Activated effector memory CD4-positive, alpha-beta T cell treated with Interleukin-2 at 50 U/mL for 16 hours (primary cell): ENCODE measurements around the gene LRRC74A.
A peak's percentile ranks its signal among the peaks of the same experiment; 100 is the strongest.

ENCODE experiments used
- DNase-seq: peaks from one replicate; pipeline ENCODE4 v3.0.0-alpha.2; 2020

Gene LRRC74A

GRCh38 chr14:76855066-76855465, 28.9 kb downstream of the LRRC74A start:
- no peak for DNase-seq

- DNase-seq = no peak
These were observed 30.6 kb downstream of the LRRC74A start for GRCh38 chr14:76856769-76857168.

- DNase-seq = no peak
These were observed 35.5 kb downstream of the LRRC74A start for GRCh38 chr14:76861574-76862255.

- DNase-seq = no peak
These were observed 36.5 kb downstream of the LRRC74A start for GRCh38 chr14:76862546-76863282.

- DNase-seq = no peak
These were observed 37.7 kb downstream of the LRRC74A start for GRCh38 chr14:76863724-76864407.

- DNase-seq = no peak
These were observed 40.2 kb downstream of the LRRC74A start for GRCh38 chr14:76866456-76866855.

- DNase-seq = peak; percentile 28
These were observed 41.6 kb downstream of the LRRC74A start for GRCh38 chr14:76867516-76868453.

- no peak for DNase-seq
These were observed 42.4 kb downstream of the LRRC74A start for GRCh38 chr14:76868454-76869170.

- no peak for DNase-seq
These were observed 44.0 kb downstream of the LRRC74A start for GRCh38 chr14:76870166-76870565.

GRCh38 chr14:76872796-76873432, 46.7 kb downstream of the LRRC74A start:
- peak; percentile 50 for DNase-seq

- no peak for DNase-seq
These were observed 48.5 kb downstream of the LRRC74A start for GRCh38 chr14:76874734-76875133.

GRCh38 chr14:76876076-76876475, 49.9 kb downstream of the LRRC74A start:
- peak; percentile 27 for DNase-seq

GRCh38 chr14:76877871-76878270, 51.7 kb downstream of the LRRC74A start:
- DNase-seq = no peak

- no peak for DNase-seq
These were observed 54.2 kb downstream of the LRRC74A start for GRCh38 chr14:76880449-76880848.

- no peak for DNase-seq
These were observed 55.1 kb downstream of the LRRC74A start for GRCh38 chr14:76881348-76881747.

GRCh38 chr14:76882651-76883050, 56.4 kb downstream of the LRRC74A start:
- DNase-seq = no peak

- DNase-seq = no peak
These were observed 57.2 kb downstream of the LRRC74A start for GRCh38 chr14:76883447-76883846.

- no peak for DNase-seq
These were observed 58.2 kb downstream of the LRRC74A start for GRCh38 chr14:76884394-76884793.

GRCh38 chr14:76884853-76885276, 58.7 kb downstream of the LRRC74A start:
- DNase-seq = no peak

- no peak for DNase-seq
These were observed 61.0 kb downstream of the LRRC74A start for GRCh38 chr14:76887191-76887590.

GRCh38 chr14:76891391-76891790, 65.2 kb downstream of the LRRC74A start:
- DNase-seq = no peak

- no peak for DNase-seq
These were observed 68.1 kb downstream of the LRRC74A start for GRCh38 chr14:76894308-76894707.
